Nephron progenitor cell (in vitro differentiated cells): ENCODE results near the gene SIK3.

Source experiments
- DNase-seq: peaks from one replicate; pipeline ENCODE4 v3.0.0; 2021
- H3K27ac Mint-ChIP-seq: 2 replicates; pipeline ENCODE4 v1.8.0; 2021; ENCODE audit warnings: mild to moderate bottlenecking, moderate library complexity, mixed read lengths
- H3K27me3 Mint-ChIP-seq: 2 replicates; pipeline ENCODE4 v1.8.0; 2021; ENCODE audit warnings: mild to moderate bottlenecking, low read depth, mixed read lengths; ENCODE audit not compliant: poor library complexity
- H3K36me3 Mint-ChIP-seq: 2 replicates; pipeline ENCODE4 v1.8.0; 2021; ENCODE audit warnings: low read depth, mixed read lengths
- H3K4me1 Mint-ChIP-seq: 2 replicates; pipeline ENCODE4 v1.8.0; 2021; ENCODE audit warnings: mixed read lengths
- H3K4me3 Mint-ChIP-seq: 2 replicates; pipeline ENCODE4 v1.8.0; 2021; ENCODE audit warnings: mild to moderate bottlenecking, moderate library complexity, mixed read lengths
- H3K9me3 Mint-ChIP-seq: 2 replicates; pipeline ENCODE4 v1.8.0; 2021; ENCODE audit warnings: mild to moderate bottlenecking, moderate library complexity, mixed read lengths
- TF ChIP-seq, protein P1 (sequence below): fragments of 200-600 bp; sonication (generic); IDR thresholded peaks from 2 replicates; pipeline ENCODE4 v1.5.0; 2021; ENCODE audit warnings: antibody characterized with exemption

The SIK3 gene

GRCh38 chr11:116989184-116989583, 109.0 kb downstream of the SIK3 start:
- peaks cover 41% of the 10 kb centered on the region for H3K4me1 Mint-ChIP-seq
- DNase-seq, result no peak
- peaks cover 3% of the 10 kb centered on the region for H3K27me3 Mint-ChIP-seq
- no peaks in the 10 kb centered on the region for H3K36me3 Mint-ChIP-seq
- H3K27ac Mint-ChIP-seq, result no peak overlapping the region
- H3K9me3 Mint-ChIP-seq, result no peaks in the 10 kb centered on the region
- no peak overlapping the region for H3K4me3 Mint-ChIP-seq
- TF ChIP-seq, protein P1, sequence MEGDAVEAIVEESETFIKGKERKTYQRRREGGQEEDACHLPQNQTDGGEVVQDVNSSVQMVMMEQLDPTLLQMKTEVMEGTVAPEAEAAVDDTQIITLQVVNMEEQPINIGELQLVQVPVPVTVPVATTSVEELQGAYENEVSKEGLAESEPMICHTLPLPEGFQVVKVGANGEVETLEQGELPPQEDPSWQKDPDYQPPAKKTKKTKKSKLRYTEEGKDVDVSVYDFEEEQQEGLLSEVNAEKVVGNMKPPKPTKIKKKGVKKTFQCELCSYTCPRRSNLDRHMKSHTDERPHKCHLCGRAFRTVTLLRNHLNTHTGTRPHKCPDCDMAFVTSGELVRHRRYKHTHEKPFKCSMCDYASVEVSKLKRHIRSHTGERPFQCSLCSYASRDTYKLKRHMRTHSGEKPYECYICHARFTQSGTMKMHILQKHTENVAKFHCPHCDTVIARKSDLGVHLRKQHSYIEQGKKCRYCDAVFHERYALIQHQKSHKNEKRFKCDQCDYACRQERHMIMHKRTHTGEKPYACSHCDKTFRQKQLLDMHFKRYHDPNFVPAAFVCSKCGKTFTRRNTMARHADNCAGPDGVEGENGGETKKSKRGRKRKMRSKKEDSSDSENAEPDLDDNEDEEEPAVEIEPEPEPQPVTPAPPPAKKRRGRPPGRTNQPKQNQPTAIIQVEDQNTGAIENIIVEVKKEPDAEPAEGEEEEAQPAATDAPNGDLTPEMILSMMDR, result no peak

DNA sequence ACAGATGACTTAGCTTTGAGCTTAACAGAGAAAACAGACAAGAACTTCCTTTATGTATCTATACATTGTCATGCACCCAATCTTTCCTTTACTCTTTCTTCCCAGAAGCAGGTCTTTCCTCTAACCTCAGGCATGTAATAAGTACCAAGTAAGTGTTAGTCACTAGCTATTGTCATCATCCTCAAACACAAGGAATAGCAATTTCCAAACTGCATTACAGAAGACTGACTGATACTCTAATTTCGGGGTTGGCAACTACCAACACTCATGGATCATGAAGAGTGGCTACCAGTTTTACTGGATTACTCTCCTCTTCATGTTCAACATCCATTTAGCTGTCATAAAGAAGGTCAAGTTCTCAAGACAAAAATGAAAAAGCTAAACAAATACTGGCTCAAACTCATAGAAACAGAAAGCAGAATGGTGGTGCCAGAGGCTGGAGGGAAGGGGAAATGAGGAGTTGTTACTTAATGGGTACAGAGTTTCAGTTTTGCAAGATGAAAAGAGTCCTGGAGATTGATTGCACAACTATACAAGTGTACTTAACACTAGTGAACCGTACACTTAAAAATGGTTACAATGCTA, 111.6 kb downstream of the SIK3 start:
- no peak overlapping the region for H3K4me3 Mint-ChIP-seq
- no peak for DNase-seq
- H3K27me3 Mint-ChIP-seq, result peaks cover 3% of the 10 kb centered on the region
- H3K4me1 Mint-ChIP-seq, result peaks cover 26% of the 10 kb centered on the region
- no peaks in the 10 kb centered on the region for H3K36me3 Mint-ChIP-seq
- no peaks in the 10 kb centered on the region for H3K9me3 Mint-ChIP-seq
- TF ChIP-seq, protein P1, result no peak
- H3K27ac Mint-ChIP-seq, result peak overlapping the region; percentile 6

DNA sequence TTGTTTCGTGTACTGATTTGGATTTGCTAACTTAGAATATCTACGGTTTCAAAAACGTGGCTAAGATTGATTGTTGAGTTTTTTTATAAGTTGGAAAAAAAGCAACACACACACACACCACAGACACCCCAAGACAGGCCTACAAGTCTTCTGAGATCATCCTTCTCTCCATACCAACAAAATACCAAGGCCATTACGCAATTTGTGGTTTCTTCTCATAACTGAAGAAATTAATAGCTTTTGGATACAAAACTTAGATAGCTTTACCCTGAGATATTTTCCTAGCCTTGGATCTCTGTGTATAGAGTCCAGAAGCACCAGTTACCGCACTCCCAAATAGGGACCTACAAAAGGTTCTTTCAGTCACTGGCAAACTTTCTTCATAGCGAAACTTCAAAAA, 113.6 kb downstream of the SIK3 start:
- Mint-ChIP-seq H3K4me3 (no peak overlapping the region), H3K36me3 (no peaks in the 10 kb centered on the region), H3K27me3 (peaks cover 3% of the 10 kb centered on the region), H3K4me1 (peaks cover 14% of the 10 kb centered on the region), H3K27ac (no peak overlapping the region), H3K9me3 (no peaks in the 10 kb centered on the region)
- no peak for DNase-seq
- TF ChIP-seq, protein P1, result no peak

DNA sequence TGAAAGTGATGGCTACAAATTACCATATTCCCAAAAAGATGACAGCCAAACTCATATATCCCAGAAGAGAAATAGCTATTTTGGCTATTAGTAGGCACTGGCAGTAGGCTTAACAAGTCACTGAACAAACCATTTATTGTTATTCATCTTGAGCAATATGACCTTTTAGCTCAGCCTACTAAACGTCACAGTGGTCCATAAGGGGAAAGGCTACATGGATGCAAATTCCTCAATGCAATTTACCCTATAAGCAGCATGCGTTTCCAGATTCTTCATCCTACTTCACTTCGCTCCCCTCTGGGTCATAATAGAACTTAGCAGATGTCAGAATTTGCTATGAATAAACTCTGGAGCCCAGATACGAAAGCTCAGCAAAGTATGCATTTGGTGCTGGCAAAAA, 114.0 kb downstream of the SIK3 start:
- TF ChIP-seq, protein P1, result no peak
- Mint-ChIP-seq H3K4me3 (no peak overlapping the region), H3K4me1 (peaks cover 10% of the 10 kb centered on the region), H3K9me3 (no peaks in the 10 kb centered on the region), H3K27ac (no peak overlapping the region), H3K27me3 (peaks cover 3% of the 10 kb centered on the region), H3K36me3 (no peaks in the 10 kb centered on the region)
- no peak for DNase-seq

GRCh38 chr11:116981266-116981885, 116.9 kb downstream of the SIK3 start:
- H3K4me3 Mint-ChIP-seq, result no peak overlapping the region
- peaks cover 5% of the 10 kb centered on the region for H3K36me3 Mint-ChIP-seq
- H3K27ac Mint-ChIP-seq, result no peak overlapping the region
- no peak for DNase-seq
- H3K4me1 Mint-ChIP-seq, result peaks cover 12% of the 10 kb centered on the region
- H3K9me3 Mint-ChIP-seq, result no peaks in the 10 kb centered on the region
- TF ChIP-seq, protein P1, result no peak
- no peaks in the 10 kb centered on the region for H3K27me3 Mint-ChIP-seq
